H9 (cell line): ENCODE results near the gene ZC3H8. TPM values are rescaled to one million over a fixed set of nuclear protein-coding genes. Genes with fewer than 3 reads are reported as not detected.

Source experiments
- DNase-seq: peaks from one replicate; pipeline ENCODE4 v3.0.0-alpha.2; 2017
- H2AFZ ChIP-seq: one replicate; pipeline ENCODE4 v1.6.1; 2013; ENCODE audit warnings: mild to moderate bottlenecking, low read length, control low read depth, moderate library complexity
- H2AK5ac ChIP-seq: 2 replicates; pipeline ENCODE4 v1.6.1; 2013; ENCODE audit warnings: low read length, control low read depth, mixed read lengths; ENCODE audit not compliant: insufficient read length
- H2BK120ac ChIP-seq: one replicate; pipeline ENCODE4 v1.6.1; 2013; ENCODE audit warnings: low read depth, mild to moderate bottlenecking, low read length, control low read depth, inconsistent platforms; ENCODE audit not compliant: poor library complexity, severe bottlenecking
- H2BK12ac ChIP-seq: 2 replicates; pipeline ENCODE4 v1.6.1; 2013; ENCODE audit warnings: low read length, control low read depth, mixed read lengths, low read depth; ENCODE audit not compliant: insufficient read length
- H2BK15ac ChIP-seq: 2 replicates; pipeline ENCODE4 v1.6.1; 2013; ENCODE audit warnings: low read depth, low read length, control low read depth
- H2BK20ac ChIP-seq: one replicate; pipeline ENCODE4 v1.6.1; 2013; ENCODE audit warnings: low read depth, mild to moderate bottlenecking, low read length, control low read depth, inconsistent platforms; ENCODE audit not compliant: poor library complexity, severe bottlenecking
- H2BK5ac ChIP-seq: 2 replicates; pipeline ENCODE4 v1.6.1; 2013; ENCODE audit warnings: low read length, control low read depth, mixed read lengths; ENCODE audit not compliant: insufficient read length
- H3K14ac ChIP-seq: 2 replicates; pipeline ENCODE4 v1.6.1; 2013; ENCODE audit warnings: low read length, control low read depth; ENCODE audit not compliant: insufficient read depth
- H3K18ac ChIP-seq: 2 replicates; pipeline ENCODE4 v1.6.1; 2013; ENCODE audit warnings: low read depth, mild to moderate bottlenecking, mixed read lengths, low read length, control low read depth; ENCODE audit not compliant: insufficient read length
- H3K23ac ChIP-seq: 2 replicates; pipeline ENCODE4 v1.6.1; 2013; ENCODE audit warnings: low read length, control low read depth, mixed read lengths, low read depth; ENCODE audit not compliant: insufficient read length
- H3K23me2 ChIP-seq: 2 replicates; pipeline ENCODE4 v1.6.1; 2013; ENCODE audit warnings: low read depth, mild to moderate bottlenecking, mixed read lengths, low read length, control low read depth; ENCODE audit not compliant: insufficient read length, poor library complexity, severe bottlenecking
- H3K27ac ChIP-seq: 2 replicates; pipeline ENCODE4 v1.5.1; 2013; ENCODE audit warnings: low read length, control low read depth, mixed read lengths, low read depth; ENCODE audit not compliant: insufficient read length
- H3K27me3 ChIP-seq: 2 replicates; pipeline ENCODE4 v1.6.1; 2013; ENCODE audit warnings: low read length, control low read depth, inconsistent platforms; ENCODE audit not compliant: insufficient read depth
- H3K4ac ChIP-seq: 2 replicates; pipeline ENCODE4 v1.6.1; 2013; ENCODE audit warnings: low read depth, mild to moderate bottlenecking, control low read depth, inconsistent platforms, low read length, moderate library complexity
- H3K4me1 ChIP-seq: 2 replicates; pipeline ENCODE4 v1.6.1; 2013; ENCODE audit warnings: low read length, control low read depth, inconsistent platforms; ENCODE audit not compliant: insufficient read depth
- H3K4me2 ChIP-seq: 2 replicates; pipeline ENCODE4 v1.6.1; 2013; ENCODE audit warnings: low read length, control low read depth, mixed read lengths; ENCODE audit not compliant: insufficient read length, insufficient read depth
- H3K56ac ChIP-seq: 2 replicates; pipeline ENCODE4 v1.6.1; 2013; ENCODE audit warnings: low read depth, mild to moderate bottlenecking, mixed read lengths, low read length, control low read depth; ENCODE audit not compliant: insufficient read length
- H3K79me1 ChIP-seq: 2 replicates; pipeline ENCODE4 v1.6.1; 2013; ENCODE audit warnings: low read depth, mild to moderate bottlenecking, moderate library complexity, low read length, control low read depth, inconsistent platforms; ENCODE audit not compliant: insufficient read depth, poor library complexity, severe bottlenecking
- H3K79me2 ChIP-seq: 2 replicates; pipeline ENCODE4 v1.6.1; 2013; ENCODE audit warnings: low read length, control low read depth, inconsistent platforms; ENCODE audit not compliant: insufficient read depth
- H3K9ac ChIP-seq: 2 replicates; pipeline ENCODE4 v1.6.1; 2013; ENCODE audit warnings: low read length, control low read depth, mixed read lengths; ENCODE audit not compliant: insufficient read length; ENCODE audit errors: extremely low read depth
- H3K9me3 ChIP-seq: one replicate; pipeline ENCODE4 v1.6.1; 2013; ENCODE audit warnings: low read depth, low read length, inconsistent platforms; ENCODE audit not compliant: control insufficient read depth
- H3T11ph ChIP-seq: one replicate; pipeline ENCODE4 v1.6.1; 2013; ENCODE audit warnings: mild to moderate bottlenecking, low read length, control low read depth, inconsistent platforms
- H4K20me1 ChIP-seq: one replicate; pipeline ENCODE4 v1.6.1; 2013; ENCODE audit not compliant: control insufficient read depth, insufficient read length, insufficient read depth
- H4K5ac ChIP-seq: 2 replicates; pipeline ENCODE4 v1.6.1; 2013; ENCODE audit warnings: low read depth, mild to moderate bottlenecking, mixed read lengths, low read length, control low read depth; ENCODE audit not compliant: insufficient read length
- H4K8ac ChIP-seq: replicated peaks from 2 replicates; pipeline ENCODE4 v1.6.1; 2013; ENCODE audit warnings: low read length, control low read depth, mixed read lengths, low read depth; ENCODE audit not compliant: insufficient read length
- H4K91ac ChIP-seq: 2 replicates; pipeline ENCODE4 v1.6.1; 2013; ENCODE audit warnings: low read depth, mild to moderate bottlenecking, moderate library complexity, mixed read lengths, low read length, control low read depth; ENCODE audit not compliant: insufficient read length
- H3K27ac Mint-ChIP-seq, 3 experiments: 2 replicates in 2 of 3; 3 replicates in 1 of 3; pipeline ENCODE4 v1.8.0; 2020 to 2021; ENCODE audit warnings: mixed read lengths in 3 of 3, mild to moderate bottlenecking in 1 of 3, moderate library complexity in 1 of 3
- H3K27me3 Mint-ChIP-seq: 2 replicates; pipeline ENCODE4 v1.8.0; 2021; ENCODE audit warnings: low read depth, mild to moderate bottlenecking, moderate library complexity, mixed read lengths
- H3K36me3 Mint-ChIP-seq, 3 experiments: 2 replicates in 2 of 3; 3 replicates in 1 of 3; pipeline ENCODE4 v1.8.0; 2020 to 2021; ENCODE audit warnings: low read depth in 3 of 3, mixed read lengths in 3 of 3; ENCODE audit not compliant: insufficient read depth in 1 of 3
- H3K4me1 Mint-ChIP-seq, 2 experiments: 2 replicates each; pipeline ENCODE4 v1.8.0; 2020; ENCODE audit warnings: mixed read lengths in 2 of 2
- H3K4me3 Mint-ChIP-seq, 2 experiments: 2 replicates in 1 of 2; 3 replicates in 1 of 2; pipeline ENCODE4 v1.8.0; 2020 to 2021; ENCODE audit warnings: mild to moderate bottlenecking in 2 of 2, mixed read lengths in 2 of 2, moderate library complexity in 1 of 2
- H3K9me3 Mint-ChIP-seq, 2 experiments: 2 replicates in 1 of 2; 3 replicates in 1 of 2; pipeline ENCODE4 v1.8.0; 2020; ENCODE audit warnings: mild to moderate bottlenecking in 2 of 2, mixed read lengths in 2 of 2, moderate library complexity in 1 of 2
- WGBS: extraction: QIAGEN DNeasy Blood & Tissue Kit; methylation state at CpG from one replicate; pipeline ENCODE4 v1.1.7; 2013; ENCODE audit warnings: missing lambda C conversion rate, low lambda C conversion rate, mixed read lengths; ENCODE audit not compliant: insufficient read length; ENCODE audit errors: extremely low coverage; 5-methylcytosine and 5-hydroxymethylcytosine counted together
- total RNA-seq: library from RNA; stranded (reverse); gene quantifications from 2 replicates; pipeline ENCODE4 v1.2.1, GENCODE V29; 2021
- TF ChIP-seq, protein P1 (sequence below): fragments of 200-600 bp; sonication (generic); conservative IDR thresholded peaks from 3 replicates; pipeline ENCODE4 v1.8.0; 2021; ENCODE audit warnings: antibody characterized with exemption, mild to moderate bottlenecking

The ZC3H8 gene
- total RNA-seq, 1 experiment from 2014 or later, result 6.9 TPM

DNA sequence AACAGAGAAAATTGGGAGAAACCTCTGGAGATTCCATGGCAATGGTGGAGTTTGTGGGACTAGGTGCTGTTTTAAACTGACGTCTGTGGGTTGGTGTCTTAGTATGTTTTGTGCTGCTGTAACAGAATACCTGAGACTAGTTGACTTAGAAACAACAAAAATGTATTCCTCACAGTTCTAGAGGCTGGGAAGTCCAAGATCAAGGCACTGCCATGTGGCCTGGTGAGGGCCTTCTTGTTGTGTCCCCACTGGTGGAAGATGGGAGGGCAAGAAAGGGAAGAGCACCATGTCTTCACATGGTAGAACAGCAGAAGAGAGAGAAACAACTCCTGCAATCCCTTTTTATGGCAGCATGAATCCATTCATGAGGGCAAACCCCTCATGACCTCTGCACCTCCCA is 13.7 kb upstream of the ZC3H8 start:
- no peak overlapping the region for H3K27ac Mint-ChIP-seq
- no peak overlapping the region for H4K5ac ChIP-seq
- no peak overlapping the region for H2BK12ac ChIP-seq
- H3K27me3 Mint-ChIP-seq, result no peaks in the 10 kb centered on the region
- H2AK5ac ChIP-seq, result no peak overlapping the region
- H4K91ac ChIP-seq, result no peak overlapping the region
- H3K4me3 Mint-ChIP-seq, result no peak overlapping the region
- H3K27me3 ChIP-seq, result no peaks in the 10 kb centered on the region
- H2BK20ac ChIP-seq, result no peak overlapping the region
- no peak overlapping the region for H3K4ac ChIP-seq
- no peak overlapping the region for H2BK120ac ChIP-seq
- no peak overlapping the region for H3K27ac ChIP-seq
- H3K9ac ChIP-seq, result no peak overlapping the region
- H3K23ac ChIP-seq, result no peak overlapping the region
- H3K79me1 ChIP-seq, result no peaks in the 10 kb centered on the region
- H2AFZ ChIP-seq, result no peak overlapping the region
- H3K4me1 Mint-ChIP-seq, result peaks cover 11 to 13% of the 10 kb centered on the region in 2 experiments
- no peak overlapping the region for H3K56ac ChIP-seq
- H3K23me2 ChIP-seq, result no peaks in the 10 kb centered on the region
- H3T11ph ChIP-seq, result no peak overlapping the region
- no peak overlapping the region for H3K18ac ChIP-seq
- no peaks in the 10 kb centered on the region for H3K9me3 ChIP-seq
- no peaks in the 10 kb centered on the region for H3K79me2 ChIP-seq
- no peak for DNase-seq
- no peak overlapping the region for H3K4me2 ChIP-seq
- H4K8ac ChIP-seq, result no peak overlapping the region
- peaks cover 0 to 9% (median 0%) of the 10 kb centered on the region in 3 experiments; a peak in 3 of 7 replicates for H3K36me3 Mint-ChIP-seq
- TF ChIP-seq, protein P1, sequence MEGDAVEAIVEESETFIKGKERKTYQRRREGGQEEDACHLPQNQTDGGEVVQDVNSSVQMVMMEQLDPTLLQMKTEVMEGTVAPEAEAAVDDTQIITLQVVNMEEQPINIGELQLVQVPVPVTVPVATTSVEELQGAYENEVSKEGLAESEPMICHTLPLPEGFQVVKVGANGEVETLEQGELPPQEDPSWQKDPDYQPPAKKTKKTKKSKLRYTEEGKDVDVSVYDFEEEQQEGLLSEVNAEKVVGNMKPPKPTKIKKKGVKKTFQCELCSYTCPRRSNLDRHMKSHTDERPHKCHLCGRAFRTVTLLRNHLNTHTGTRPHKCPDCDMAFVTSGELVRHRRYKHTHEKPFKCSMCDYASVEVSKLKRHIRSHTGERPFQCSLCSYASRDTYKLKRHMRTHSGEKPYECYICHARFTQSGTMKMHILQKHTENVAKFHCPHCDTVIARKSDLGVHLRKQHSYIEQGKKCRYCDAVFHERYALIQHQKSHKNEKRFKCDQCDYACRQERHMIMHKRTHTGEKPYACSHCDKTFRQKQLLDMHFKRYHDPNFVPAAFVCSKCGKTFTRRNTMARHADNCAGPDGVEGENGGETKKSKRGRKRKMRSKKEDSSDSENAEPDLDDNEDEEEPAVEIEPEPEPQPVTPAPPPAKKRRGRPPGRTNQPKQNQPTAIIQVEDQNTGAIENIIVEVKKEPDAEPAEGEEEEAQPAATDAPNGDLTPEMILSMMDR, result no peak
- H3K9me3 Mint-ChIP-seq, result peaks cover 7 to 9% of the 10 kb centered on the region in 2 experiments
- H2BK15ac ChIP-seq, result no peak overlapping the region
- no peaks in the 10 kb centered on the region for H4K20me1 ChIP-seq
- WGBS, result no CpG with 5 or more reads among the region's 1 CpG
- H3K14ac ChIP-seq, result no peak overlapping the region
- H3K4me1 ChIP-seq, result no peaks in the 10 kb centered on the region
- no peak overlapping the region for H2BK5ac ChIP-seq
